Suppressor macrophage (primary cell): ENCODE data around the gene IMMP2L.
"Not testable (repeated sequence)": the region's sequence is repeated elsewhere in the genome, so short reads cannot be mapped to it uniquely, and the experiment has no call there.

ENCODE experiments used
- DNase-seq, 4 experiments: peaks; one replicate each; pipeline ENCODE4 v3.0.0-alpha.2; 2020 to 2022

Gene IMMP2L

GRCh38 chr7:110681941-110682340 is 880.4 kb downstream of the IMMP2L start:
- DNase-seq, result no peak

GRCh38 chr7:110677405-110677804 is 884.9 kb downstream of the IMMP2L start:
- DNase-seq, result no peak

GRCh38 chr7:110676785-110677184 is 885.5 kb downstream of the IMMP2L start:
- DNase-seq, result no peak

GRCh38 chr7:110675383-110676103 is 886.7 kb downstream of the IMMP2L start:
- DNase-seq, result no peak

DNA sequence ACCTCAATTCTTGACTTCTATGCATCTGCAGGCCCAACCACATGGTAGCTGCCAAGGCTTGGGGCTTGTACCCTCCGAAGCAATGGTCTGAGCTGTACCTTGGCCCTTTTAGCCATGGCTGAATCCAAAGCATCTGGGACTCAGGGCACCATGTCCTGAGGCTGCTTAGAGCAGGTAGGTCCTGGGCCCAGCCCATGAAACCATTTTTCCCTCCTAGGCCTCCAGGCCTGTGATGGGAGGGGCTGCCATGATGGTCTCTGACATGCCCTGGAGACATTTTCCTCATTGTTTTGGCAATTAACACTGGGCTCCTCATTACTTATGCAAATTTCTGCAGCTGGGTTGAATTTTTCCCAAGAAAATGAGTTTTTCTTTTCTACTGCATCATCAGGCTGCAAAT is 889.1 kb downstream of the IMMP2L start:
- DNase-seq, result no peak

- DNase-seq, result no peak
These were observed 892.9 kb downstream of the IMMP2L start for GRCh38 chr7:110669410-110669809.

- DNase-seq, result no peak
These were observed 897.5 kb downstream of the IMMP2L start for GRCh38 chr7:110664803-110665202.

GRCh38 chr7:110660637-110661036 is 901.7 kb downstream of the IMMP2L start:
- not testable (repeated sequence) for DNase-seq

DNA sequence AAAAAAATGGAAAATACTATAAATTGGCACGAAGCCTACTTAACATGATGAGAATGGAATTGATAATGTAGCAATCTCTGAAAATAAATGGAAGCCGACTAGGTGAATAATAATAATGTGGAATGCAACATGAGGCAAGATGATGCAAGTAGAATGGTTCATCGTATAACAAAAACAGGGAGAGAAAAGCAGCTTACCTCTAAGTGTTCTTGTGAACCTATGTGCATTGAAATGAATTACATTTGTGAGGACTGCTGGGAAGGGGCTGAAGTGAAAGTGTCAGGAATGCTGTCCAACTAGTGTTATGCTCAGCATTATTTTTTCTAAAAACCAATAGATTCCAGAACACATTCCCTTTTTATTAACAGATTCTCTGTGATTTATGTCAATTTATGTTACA is 912.0 kb downstream of the IMMP2L start:
- DNase-seq, result no peak

DNA sequence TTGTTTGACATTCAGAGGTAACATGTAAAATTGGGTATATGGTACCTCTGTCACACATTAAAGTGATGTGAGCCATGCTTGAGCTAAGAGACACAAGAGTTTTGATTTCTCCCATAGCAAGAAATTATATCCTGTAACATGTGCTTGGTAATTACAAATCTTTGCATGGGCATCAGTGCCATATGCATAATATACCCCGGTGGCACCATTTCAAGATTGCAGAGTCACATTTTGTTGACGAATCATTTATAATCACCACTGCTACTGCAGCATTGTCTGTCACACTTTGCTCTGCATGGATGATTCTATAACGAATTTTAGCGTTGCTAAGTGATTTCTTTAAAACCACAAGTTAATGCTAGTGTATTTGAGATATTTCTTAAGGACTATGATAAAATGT is 915.0 kb downstream of the IMMP2L start:
- no peak for DNase-seq

- no peak for DNase-seq
These were observed 915.5 kb downstream of the IMMP2L start for GRCh38 chr7:110646804-110647203.

- no peak for DNase-seq
These were observed 916.7 kb downstream of the IMMP2L start for GRCh38 chr7:110645616-110646015.

DNA sequence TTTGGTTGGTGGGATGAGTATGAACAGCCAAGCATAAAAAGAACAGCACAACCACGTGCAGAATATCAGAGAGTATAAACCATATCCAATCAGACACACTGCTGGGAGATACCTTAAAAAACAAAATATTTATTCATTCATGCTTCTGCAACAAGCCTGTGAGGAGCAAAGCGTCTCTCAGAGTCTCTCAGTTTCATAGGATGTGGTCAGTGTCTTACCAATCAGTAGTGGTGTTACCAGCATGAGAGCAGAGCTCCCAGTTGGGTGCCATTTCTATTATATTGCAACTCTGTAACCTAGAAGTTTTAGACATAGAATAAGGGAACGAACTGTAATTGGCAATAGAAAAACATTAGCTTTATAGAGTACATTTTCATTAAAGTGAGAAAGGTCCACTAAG is 917.2 kb downstream of the IMMP2L start:
- DNase-seq, result no peak

DNA sequence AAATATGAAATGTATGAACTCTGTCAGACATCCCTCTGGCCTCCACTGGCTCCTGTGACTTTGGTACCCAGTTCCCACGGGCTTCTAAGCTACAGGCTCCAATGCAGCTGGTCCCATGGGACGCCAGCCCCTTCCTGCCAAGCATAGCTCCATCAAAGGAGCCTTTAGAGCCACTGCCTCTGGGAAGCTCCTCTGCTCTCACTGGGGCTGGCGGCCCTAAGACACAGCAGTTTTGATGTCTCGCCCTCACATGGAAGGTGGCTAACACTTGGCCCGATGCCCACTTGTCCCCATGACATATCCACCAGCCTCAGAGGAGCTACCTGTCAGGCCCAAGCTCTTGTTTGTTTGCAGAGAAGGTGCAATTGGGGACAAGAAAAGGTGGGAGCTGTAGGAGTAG is 925.0 kb downstream of the IMMP2L start:
- DNase-seq, result no peak

GRCh38 chr7:110633313-110633712 is 929.0 kb downstream of the IMMP2L start:
- DNase-seq, result no peak

- no peak for DNase-seq
These were observed 935.9 kb downstream of the IMMP2L start for GRCh38 chr7:110626414-110626813.

GRCh38 chr7:110625294-110625693 is 937.0 kb downstream of the IMMP2L start:
- no peak for DNase-seq

GRCh38 chr7:110623436-110623835 is 938.9 kb downstream of the IMMP2L start:
- DNase-seq, result no peak

DNA sequence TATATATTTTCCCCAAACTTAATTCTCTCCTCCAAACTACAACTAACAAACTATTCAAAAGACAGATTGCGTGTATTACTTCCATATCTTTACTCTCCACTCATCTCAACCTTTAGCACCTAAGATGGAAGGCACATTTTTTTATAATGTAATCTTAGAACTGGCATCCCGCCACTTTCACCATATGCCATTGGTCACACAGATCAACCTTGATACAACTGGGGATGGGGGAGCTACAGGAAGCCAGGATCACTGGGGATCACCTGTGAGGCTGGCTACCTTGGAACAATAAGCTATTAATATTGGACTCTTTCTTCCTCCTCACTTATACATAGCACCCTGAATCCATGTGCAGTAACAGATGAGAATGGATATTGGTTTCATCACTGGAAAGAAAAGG is 941.0 kb downstream of the IMMP2L start:
- no peak for DNase-seq

- no peak for DNase-seq
These were observed 942.1 kb downstream of the IMMP2L start for GRCh38 chr7:110620110-110620735.
